HCT116 (cell line): ENCODE results near the gene PIGQ. TPM values are rescaled to one million over a fixed set of nuclear protein-coding genes. Genes with fewer than 3 reads are reported as not detected.

Source experiments
- ATAC-seq: fragments of 200-7000 bp; cut with Tn5 transposase; 2 replicates; pipeline ENCODE4 v1.9.1; 2020; ENCODE audit warnings: mild to moderate bottlenecking, moderate library complexity
- BruUV-seq: library from RNA; stranded (reverse); fragments of 400-500 nt; replicated peaks from 2 replicates; lab custom pipeline; 2021; lab: Mats Ljungman, UMichigan
- CTCF ChIA-PET: fragments of 300-600 bp; sonication (Branson Sonifier 250); formaldehyde crosslinking; loops from one replicate; lab custom pipeline; 2021; ENCODE audit warnings: antibody characterized with exemption; lab: Charles Lee
- POLR2A ChIA-PET: fragments of 300-600, 350-600 bp; sonication (Branson Sonifier 250); formaldehyde crosslinking; loops from one replicate; lab custom pipeline; 2021; ENCODE audit warnings: antibody characterized with exemption; lab: Charles Lee
- RAD21 ChIA-PET, 2 experiments: fragments of 300-600 bp; sonication (Branson Sonifier 250); formaldehyde crosslinking; loops; one replicate each; lab custom pipeline; 2023; ENCODE audit warnings: low total read pairs in 2 of 2; ENCODE audit not compliant: uncharacterized antibody in 2 of 2, unreplicated experiment in 2 of 2, low non-redundant PET in 1 of 2; lab: Charles Lee
- DNase-seq: peaks from one replicate; pipeline ENCODE4 v3.0.0-alpha.2; 2010; ENCODE audit warnings: low read depth, low spot score
- H2AFZ ChIP-seq: fragments of 200-600 bp; shearing (Covaris generic), sonication (generic); 2 replicates; pipeline ENCODE4 v1.6.1; 2017; ENCODE audit warnings: low read depth, mixed run types, mixed read lengths, antibody characterized with exemption, low read length; ENCODE audit not compliant: poor library complexity, severe bottlenecking
- H3K27ac ChIP-seq: 2 replicates; pipeline ENCODE4 v1.5.1; 2012; ENCODE audit warnings: low read depth, low read length
- H3K27me3 ChIP-seq: fragments of 200-600 bp; sonication (generic); 2 replicates; pipeline ENCODE4 v1.6.1; 2016; ENCODE audit warnings: mixed run types, low read length, mixed read lengths; ENCODE audit not compliant: insufficient read depth
- H3K36me3 ChIP-seq, 2 experiments: fragments of 200-500 bp in 1 of 2; fragments of 200-600 bp in 1 of 2; sonication (Bioruptor generic) in 1 of 2; sonication (generic) in 1 of 2; 2 replicates each; pipeline versions ENCODE4 v1.5.1 to v1.6.1; 2014 to 2016; ENCODE audit warnings: low read length in 2 of 2, inconsistent platforms in 1 of 2, mixed read lengths in 1 of 2, mixed run types in 1 of 2; ENCODE audit not compliant: insufficient read depth in 2 of 2, control insufficient read depth in 1 of 2
- H3K4me1 ChIP-seq, 2 experiments: fragments of 200-600 bp in 1 of 2; sonication (generic) in 1 of 2; 2 replicates each; pipeline versions ENCODE4 v1.5.1 to v1.6.1; 2012 to 2017; ENCODE audit warnings: low read length in 2 of 2, inconsistent platforms in 1 of 2, mild to moderate bottlenecking in 1 of 2, mixed read lengths in 1 of 2, mixed run types in 1 of 2, moderate library complexity in 1 of 2; ENCODE audit not compliant: insufficient read depth in 2 of 2, control insufficient read depth in 1 of 2
- H3K4me2 ChIP-seq: fragments of 200-600 bp; sonication (generic); 2 replicates; pipeline ENCODE4 v1.6.1; 2017; ENCODE audit warnings: mixed run types, low read length, mixed read lengths
- H3K4me3 ChIP-seq, 2 experiments: fragments of 200-600 bp in 1 of 2; sonication (generic) in 1 of 2; replicated peaks in 1 of 2; 2 replicates each; pipeline ENCODE4 v1.5.1; 2011 to 2016; ENCODE audit warnings: low read length in 2 of 2, control low read depth in 1 of 2, low read depth in 1 of 2, mild to moderate bottlenecking in 1 of 2, mixed read lengths in 1 of 2, mixed run types in 1 of 2
- H3K79me2 ChIP-seq: fragments of 200-600 bp; sonication (generic); 2 replicates; pipeline ENCODE4 v1.6.1; 2017; ENCODE audit warnings: mild to moderate bottlenecking, mixed run types, low read length, moderate library complexity, mixed read lengths; ENCODE audit not compliant: insufficient read depth
- H3K9ac ChIP-seq: fragments of 200-600 bp; sonication (generic); 2 replicates; pipeline ENCODE4 v1.6.1; 2016; ENCODE audit warnings: low read length, mixed read lengths
- H3K9me2 ChIP-seq: fragments of 200-600 bp; sonication (generic), shearing (Covaris generic); 2 replicates; pipeline ENCODE4 v1.6.1; 2017; ENCODE audit warnings: mixed run types, mild to moderate bottlenecking, moderate library complexity; ENCODE audit not compliant: insufficient read depth
- H3K9me3 ChIP-seq, 2 experiments: fragments of 200-500 bp in 1 of 2; fragments of 200-600 bp in 1 of 2; sonication (Bioruptor generic) in 1 of 2; sonication (generic) in 1 of 2; 2 replicates each; pipeline ENCODE4 v1.6.1; 2014 to 2017; ENCODE audit warnings: low read length in 2 of 2, mixed read lengths in 2 of 2, inconsistent platforms in 1 of 2, low read depth in 1 of 2, mild to moderate bottlenecking in 1 of 2, mixed run types in 1 of 2, moderate library complexity in 1 of 2; ENCODE audit not compliant: control insufficient read depth in 1 of 2, insufficient read depth in 1 of 2
- H4K20me1 ChIP-seq: fragments of 200-600 bp; sonication (generic), shearing (Covaris generic); 2 replicates; pipeline ENCODE4 v1.6.1; 2017; ENCODE audit warnings: mixed run types, mild to moderate bottlenecking, moderate library complexity; ENCODE audit not compliant: insufficient read depth
- EZH2 ChIP-seq: fragments of 200-600 bp; sonication (generic); IDR thresholded peaks from 2 replicates; pipeline ENCODE4 v1.6.1; 2017; ENCODE audit warnings: antibody characterized with exemption, mixed run types
- POLR2AphosphoS5 ChIP-seq: IDR thresholded peaks from 2 replicates; pipeline ENCODE4 v1.6.1; 2011; ENCODE audit warnings: mild to moderate bottlenecking, low read depth, low read length, moderate library complexity
- ZFX ChIP-seq: fragments of 450-650 bp; IDR thresholded peaks from 2 replicates; pipeline ENCODE4 v1.6.1; 2017
- intact Hi-C: fragments of 100-400 bp; cut with micrococcal nuclease; formaldehyde crosslinking; loops from 2 replicates; pipeline ENCODE4 v1.10.0; 2022
- total RNA-seq: library from RNA; stranded (reverse); gene quantifications from one replicate; pipeline ENCODE4 v1.2.1, GENCODE V29; 2021; ENCODE audit not compliant: unreplicated experiment
- TF ChIP-seq, protein P1 (sequence below): IDR thresholded peaks from 2 replicates; pipeline ENCODE4 v1.6.1; 2012; ENCODE audit warnings: low read depth
- TF ChIP-seq, protein P2 (sequence below): IDR thresholded peaks from 2 replicates; pipeline ENCODE4 v1.6.1; 2012
- TF ChIP-seq, protein P3 (sequence below), 3 experiments: fragments of 200-600 bp in 1 of 3; sonication (generic) in 1 of 3; IDR thresholded peaks in 2 of 3; conservative IDR thresholded peaks in 1 of 3; 2 replicates each; pipeline ENCODE4 v1.5.1; 2012 to 2017; ENCODE audit warnings: low read depth in 2 of 3, low read length in 2 of 3, antibody characterized with exemption in 1 of 3, borderline replicate concordance in 1 of 3, control low read depth in 1 of 3, mild to moderate bottlenecking in 1 of 3, mixed read lengths in 1 of 3, mixed run types in 1 of 3, moderate library complexity in 1 of 3; ENCODE audit not compliant: insufficient read depth in 1 of 3

PIGQ gene
- total RNA-seq, 1 experiment from 2014 or later = 21.0 TPM

DNA sequence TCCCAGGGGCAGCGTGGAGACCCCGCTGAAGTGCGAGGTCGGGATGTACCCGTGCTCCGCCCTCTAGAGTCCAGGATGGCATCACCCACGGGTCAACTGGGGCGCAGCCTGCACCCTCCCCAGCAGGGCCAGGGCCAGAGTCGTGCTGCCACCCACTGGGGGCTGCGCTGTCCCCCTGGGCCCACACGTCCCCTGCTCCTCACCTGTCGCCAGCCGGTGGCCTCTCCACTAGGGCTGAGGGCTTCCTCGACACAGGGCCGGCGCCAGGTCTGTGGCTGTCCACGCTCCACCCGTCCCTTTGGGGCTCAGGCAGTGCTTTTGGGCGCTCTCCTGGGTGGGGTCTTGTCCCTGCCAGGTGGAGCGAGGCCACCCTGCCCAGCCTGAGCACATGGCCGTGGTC lies 21.2 kb upstream of the PIGQ start (continued):
- TF ChIP-seq, protein P1, sequence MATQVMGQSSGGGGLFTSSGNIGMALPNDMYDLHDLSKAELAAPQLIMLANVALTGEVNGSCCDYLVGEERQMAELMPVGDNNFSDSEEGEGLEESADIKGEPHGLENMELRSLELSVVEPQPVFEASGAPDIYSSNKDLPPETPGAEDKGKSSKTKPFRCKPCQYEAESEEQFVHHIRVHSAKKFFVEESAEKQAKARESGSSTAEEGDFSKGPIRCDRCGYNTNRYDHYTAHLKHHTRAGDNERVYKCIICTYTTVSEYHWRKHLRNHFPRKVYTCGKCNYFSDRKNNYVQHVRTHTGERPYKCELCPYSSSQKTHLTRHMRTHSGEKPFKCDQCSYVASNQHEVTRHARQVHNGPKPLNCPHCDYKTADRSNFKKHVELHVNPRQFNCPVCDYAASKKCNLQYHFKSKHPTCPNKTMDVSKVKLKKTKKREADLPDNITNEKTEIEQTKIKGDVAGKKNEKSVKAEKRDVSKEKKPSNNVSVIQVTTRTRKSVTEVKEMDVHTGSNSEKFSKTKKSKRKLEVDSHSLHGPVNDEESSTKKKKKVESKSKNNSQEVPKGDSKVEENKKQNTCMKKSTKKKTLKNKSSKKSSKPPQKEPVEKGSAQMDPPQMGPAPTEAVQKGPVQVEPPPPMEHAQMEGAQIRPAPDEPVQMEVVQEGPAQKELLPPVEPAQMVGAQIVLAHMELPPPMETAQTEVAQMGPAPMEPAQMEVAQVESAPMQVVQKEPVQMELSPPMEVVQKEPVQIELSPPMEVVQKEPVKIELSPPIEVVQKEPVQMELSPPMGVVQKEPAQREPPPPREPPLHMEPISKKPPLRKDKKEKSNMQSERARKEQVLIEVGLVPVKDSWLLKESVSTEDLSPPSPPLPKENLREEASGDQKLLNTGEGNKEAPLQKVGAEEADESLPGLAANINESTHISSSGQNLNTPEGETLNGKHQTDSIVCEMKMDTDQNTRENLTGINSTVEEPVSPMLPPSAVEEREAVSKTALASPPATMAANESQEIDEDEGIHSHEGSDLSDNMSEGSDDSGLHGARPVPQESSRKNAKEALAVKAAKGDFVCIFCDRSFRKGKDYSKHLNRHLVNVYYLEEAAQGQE = no peak
- TF ChIP-seq POLR2AphosphoS5 (no peak), ZFX (no peak)
- TF ChIP-seq, protein P2, sequence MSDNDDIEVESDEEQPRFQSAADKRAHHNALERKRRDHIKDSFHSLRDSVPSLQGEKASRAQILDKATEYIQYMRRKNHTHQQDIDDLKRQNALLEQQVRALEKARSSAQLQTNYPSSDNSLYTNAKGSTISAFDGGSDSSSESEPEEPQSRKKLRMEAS = no peak

DNA sequence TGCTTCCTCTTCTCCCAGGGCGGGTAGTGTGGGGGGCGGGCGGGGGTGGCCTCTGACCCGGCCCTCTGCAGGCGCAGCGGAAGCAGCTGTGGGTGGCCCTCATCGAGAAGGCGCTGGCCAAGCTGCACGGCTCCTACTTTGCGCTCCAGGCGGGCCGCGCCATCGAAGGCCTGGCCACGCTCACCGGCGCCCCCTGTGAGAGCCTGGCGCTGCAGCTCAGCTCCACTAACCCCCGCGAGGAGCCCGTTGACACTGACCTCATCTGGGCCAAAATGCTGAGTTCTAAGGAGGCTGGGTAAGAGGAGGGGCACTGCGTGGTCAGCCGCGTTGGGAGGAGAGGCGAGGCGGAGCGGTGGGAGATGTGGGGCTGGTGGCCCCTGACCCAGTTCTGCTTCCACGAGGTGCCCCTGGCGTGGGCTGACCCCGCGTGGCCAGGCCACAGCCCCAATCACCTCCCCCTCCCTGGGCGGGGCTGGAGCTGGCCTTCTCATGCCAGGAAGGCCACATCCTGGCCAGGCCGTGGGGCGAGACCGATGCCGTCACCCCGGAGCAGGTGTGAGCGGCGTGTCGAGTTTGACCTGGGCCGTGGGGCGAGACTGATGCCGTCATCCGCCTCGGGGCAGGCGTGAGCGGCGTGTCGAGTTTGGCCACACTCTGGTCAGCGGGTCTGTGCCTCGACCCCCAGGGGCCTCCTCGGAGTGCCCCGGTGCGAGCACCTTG lies 20.1 kb upstream of the PIGQ start:
- H3K4me2 ChIP-seq = no peak overlapping the region
- 0 out of 2 replicates have a peak, but pooled peaks have one; percentile 12 for ATAC-seq
- no peaks in the 10 kb centered on the region for H3K9me2 ChIP-seq
- no peak overlapping the region for H2AFZ ChIP-seq
- no peak overlapping the region for H3K9ac ChIP-seq
- RAD21 ChIA-PET = no interaction called here
- intact Hi-C loops = no loop called here
- H3K9me3 ChIP-seq = no peaks in the 10 kb centered on the region
- no peaks in the 10 kb centered on the region for H3K4me1 ChIP-seq
- no peak overlapping the region for H3K4me3 ChIP-seq
- H3K27me3 ChIP-seq = no peaks in the 10 kb centered on the region
- no peak overlapping the region for H3K27ac ChIP-seq
- TF ChIP-seq, protein P3, sequence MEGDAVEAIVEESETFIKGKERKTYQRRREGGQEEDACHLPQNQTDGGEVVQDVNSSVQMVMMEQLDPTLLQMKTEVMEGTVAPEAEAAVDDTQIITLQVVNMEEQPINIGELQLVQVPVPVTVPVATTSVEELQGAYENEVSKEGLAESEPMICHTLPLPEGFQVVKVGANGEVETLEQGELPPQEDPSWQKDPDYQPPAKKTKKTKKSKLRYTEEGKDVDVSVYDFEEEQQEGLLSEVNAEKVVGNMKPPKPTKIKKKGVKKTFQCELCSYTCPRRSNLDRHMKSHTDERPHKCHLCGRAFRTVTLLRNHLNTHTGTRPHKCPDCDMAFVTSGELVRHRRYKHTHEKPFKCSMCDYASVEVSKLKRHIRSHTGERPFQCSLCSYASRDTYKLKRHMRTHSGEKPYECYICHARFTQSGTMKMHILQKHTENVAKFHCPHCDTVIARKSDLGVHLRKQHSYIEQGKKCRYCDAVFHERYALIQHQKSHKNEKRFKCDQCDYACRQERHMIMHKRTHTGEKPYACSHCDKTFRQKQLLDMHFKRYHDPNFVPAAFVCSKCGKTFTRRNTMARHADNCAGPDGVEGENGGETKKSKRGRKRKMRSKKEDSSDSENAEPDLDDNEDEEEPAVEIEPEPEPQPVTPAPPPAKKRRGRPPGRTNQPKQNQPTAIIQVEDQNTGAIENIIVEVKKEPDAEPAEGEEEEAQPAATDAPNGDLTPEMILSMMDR (IDR thresholded peaks at IDR 0.05 in 2 of 3, conservative IDR thresholded peaks at IDR 0.05 in 1 of 3; ENCODE audit: borderline replicate concordance in 1 of 3, insufficient read depth in 1 of 3, low read depth in 2 of 3, low read length in 2 of 3) = peak in 2 of 3 experiments; percentile 15 to 19; a peak in 1 of 6 replicates
- TF ChIP-seq EZH2 = no peak
- TF ChIP-seq, all 23 proteins: peak for 1
- POLR2A ChIA-PET = no interaction called here
- no peaks in the 10 kb centered on the region for H4K20me1 ChIP-seq
- H3K36me3 ChIP-seq = no peaks in the 10 kb centered on the region
- no peak for DNase-seq
- H3K79me2 ChIP-seq = no peaks in the 10 kb centered on the region
- CTCF ChIA-PET = no interaction called here
- no TSS peak for BruUV-seq
